IMR-90 (cell line): Measurements from ENCODE around the gene NEUROG3. TPM values are rescaled to one million over a fixed set of nuclear protein-coding genes. Genes with fewer than 3 reads are reported as not detected.

Experiments
- ATAC-seq: fragments of 200-7000 bp; cut with Tn5 transposase; 2 replicates; pipeline ENCODE4 v1.9.1; 2020; ENCODE audit warnings: low read depth, mild to moderate bottlenecking, moderate library complexity
- BruUV-seq: library from RNA; stranded (reverse); fragments of 400-500 nt; replicated peaks from 2 replicates; lab custom pipeline; 2021; lab: Mats Ljungman, UMichigan
- CTCF ChIA-PET: fragments of 300-600 bp; formaldehyde crosslinking; extraction: SDS; loops from one replicate; lab custom pipeline; 2021; ENCODE audit warnings: antibody characterized with exemption; lab: Yijun Ruan, JAX
- POLR2A ChIA-PET: fragments of 300-600 bp; sonication (Branson Sonifier 250); formaldehyde crosslinking; loops from one replicate; lab custom pipeline; 2022; ENCODE audit warnings: antibody characterized with exemption; ENCODE audit not compliant: unreplicated experiment; lab: Charles Lee
- DNase-seq: peaks from one replicate; pipeline ENCODE4 v3.0.0; 2013
- H2AFZ ChIP-seq: replicated peaks from 2 replicates; pipeline ENCODE3; 2013; ENCODE audit warnings: low read length, mild to moderate bottlenecking; ENCODE audit not compliant: poor library complexity
- H2AK5ac ChIP-seq: 2 replicates; pipeline ENCODE4 v1.6.1; 2013; ENCODE audit warnings: low read depth, low read length, inconsistent platforms
- H2AK9ac ChIP-seq: replicated peaks from 2 replicates; pipeline ENCODE3; 2013; ENCODE audit warnings: mild to moderate bottlenecking, low read depth, low read length, moderate library complexity; ENCODE audit not compliant: poor library complexity
- H2BK120ac ChIP-seq: 2 replicates; pipeline ENCODE4 v1.6.1; 2013; ENCODE audit warnings: low read depth, low read length, inconsistent platforms
- H2BK15ac ChIP-seq: 3 replicates; pipeline ENCODE4 v1.6.1; 2013; ENCODE audit warnings: low read depth, low read length, inconsistent platforms
- H2BK20ac ChIP-seq: 2 replicates; pipeline ENCODE4 v1.6.1; 2013; ENCODE audit warnings: low read depth, mild to moderate bottlenecking, inconsistent platforms, low read length, moderate library complexity
- H2BK5ac ChIP-seq: 2 replicates; pipeline ENCODE4 v1.6.1; 2013; ENCODE audit warnings: mild to moderate bottlenecking, low read depth, low read length, inconsistent platforms; ENCODE audit not compliant: poor library complexity, severe bottlenecking
- H3K14ac ChIP-seq: replicated peaks from 2 replicates; pipeline ENCODE4 v1.6.1; 2013; ENCODE audit warnings: low read depth, low read length, inconsistent platforms
- H3K18ac ChIP-seq: 2 replicates; pipeline ENCODE4 v1.6.1; 2013; ENCODE audit warnings: low read depth, low read length, control low read depth
- H3K23ac ChIP-seq: 2 replicates; pipeline ENCODE4 v1.6.1; 2013; ENCODE audit warnings: low read depth, low read length, inconsistent platforms
- H3K27ac ChIP-seq: 2 replicates; pipeline ENCODE4 v1.5.1; 2013; ENCODE audit warnings: mild to moderate bottlenecking, control low read depth, low read length; ENCODE audit not compliant: insufficient read depth
- H3K27me3 ChIP-seq: 2 replicates; pipeline ENCODE4 v1.6.1; 2013; ENCODE audit warnings: low read length; ENCODE audit not compliant: control insufficient read depth, insufficient read depth
- H3K36me3 ChIP-seq: 2 replicates; pipeline ENCODE4 v1.6.1; 2013; ENCODE audit warnings: low read length, mixed read lengths; ENCODE audit not compliant: control insufficient read depth, insufficient read depth
- H3K4ac ChIP-seq: 2 replicates; pipeline ENCODE4 v1.6.1; 2013; ENCODE audit warnings: low read depth, low read length, inconsistent platforms
- H3K4me1 ChIP-seq: 2 replicates; pipeline ENCODE4 v1.6.1; 2013; ENCODE audit warnings: low read length, mixed read lengths; ENCODE audit not compliant: control insufficient read depth, insufficient read depth
- H3K4me2 ChIP-seq: 2 replicates; pipeline ENCODE4 v1.6.1; 2013; ENCODE audit warnings: low read depth, mild to moderate bottlenecking, control low read depth, low read length, moderate library complexity
- H3K4me3 ChIP-seq: 2 replicates; pipeline ENCODE4 v1.5.1; 2013; ENCODE audit warnings: low read depth, mild to moderate bottlenecking, control low read depth, low read length, moderate library complexity; ENCODE audit not compliant: insufficient read depth
- H3K56ac ChIP-seq: 2 replicates; pipeline ENCODE4 v1.6.1; 2013; ENCODE audit warnings: low read length, inconsistent platforms; ENCODE audit not compliant: insufficient read depth; ENCODE audit errors: extremely low read depth
- H3K79me1 ChIP-seq, 2 experiments: 2 replicates each; pipeline ENCODE4 v1.6.1; 2013; ENCODE audit warnings: low read length in 2 of 2, inconsistent platforms in 1 of 2, low read depth in 1 of 2
- H3K9ac ChIP-seq: 2 replicates; pipeline ENCODE4 v1.6.1; 2013; ENCODE audit warnings: low read depth, low read length, control low read depth
- H3K9me1 ChIP-seq: 2 replicates; pipeline ENCODE4 v1.6.1; 2013; ENCODE audit warnings: low read length, inconsistent platforms; ENCODE audit not compliant: insufficient read depth
- H3K9me3 ChIP-seq: 2 replicates; pipeline ENCODE4 v1.6.1; 2013; ENCODE audit warnings: low read length; ENCODE audit not compliant: control insufficient read depth, insufficient read depth
- H4K20me1 ChIP-seq: 2 replicates; pipeline ENCODE4 v1.6.1; 2013; ENCODE audit warnings: low read length, inconsistent platforms; ENCODE audit not compliant: insufficient read depth
- H4K5ac ChIP-seq: 2 replicates; pipeline ENCODE4 v1.6.1; 2013; ENCODE audit warnings: mild to moderate bottlenecking, low read depth, low read length, control low read depth
- H4K8ac ChIP-seq, 2 experiments: 2 replicates each; pipeline ENCODE4 v1.6.1; 2013; ENCODE audit warnings: low read depth in 2 of 2, low read length in 2 of 2, control low read depth in 1 of 2, inconsistent platforms in 1 of 2
- H4K91ac ChIP-seq: 2 replicates; pipeline ENCODE4 v1.6.1; 2013; ENCODE audit warnings: low read depth, low read length, inconsistent platforms; ENCODE audit not compliant: insufficient read depth
- MXI1 ChIP-seq: IDR thresholded peaks from 2 replicates; pipeline ENCODE4 v1.6.1; 2012; ENCODE audit warnings: low read depth, mild to moderate bottlenecking, low read length, moderate library complexity, borderline replicate concordance
- WGBS, 2 experiments: methylation state at CpG; one replicate each; pipeline versions ENCODE4 v1.1.5 to v1.1.7; 2013; ENCODE audit warnings: missing lambda C conversion rate in 2 of 2; ENCODE audit not compliant: insufficient read length in 1 of 2; ENCODE audit errors: extremely low coverage in 2 of 2; 5-methylcytosine and 5-hydroxymethylcytosine counted together
- dilution Hi-C: fragments of 300-500 bp; cut with HindIII; formaldehyde crosslinking; loops from one replicate; pipeline ENCODE4 v1.14.3; 2018; ENCODE audit warnings: low sequenced_read_pairs; ENCODE audit not compliant: unreplicated experiment
- in situ Hi-C: fragments of 300-500 bp; cut with MboI; formaldehyde crosslinking; loops from 3 replicates; pipeline ENCODE4 v1.14.3; 2019; ENCODE audit warnings: low sequenced_read_pairs, inconsistent platforms, mixed read lengths
- intact Hi-C: fragments of 100-400 bp; cut with micrococcal nuclease; formaldehyde crosslinking; loops from 2 replicates; pipeline ENCODE4 v1.10.0; 2022
- polyA plus RNA-seq, 3 experiments: library from polyadenylated mRNA; depleted of rRNA; stranded (reverse); fragments of >200 nt; gene quantifications; 2 replicates each; pipeline ENCODE4 v1.2.3, GENCODE V29; 2012; ENCODE audit warnings: low replicate concordance in 1 of 3
- total RNA-seq: library from RNA; depleted of rRNA; stranded (reverse); fragments of >200 nt; gene quantifications from 2 replicates; pipeline ENCODE4 v1.2.3, GENCODE V29; 2012

The NEUROG3 gene
- total and polyA plus RNA-seq, 2 of the 4 experiments (the other 2 are of a cell fraction): not detected

DNA sequence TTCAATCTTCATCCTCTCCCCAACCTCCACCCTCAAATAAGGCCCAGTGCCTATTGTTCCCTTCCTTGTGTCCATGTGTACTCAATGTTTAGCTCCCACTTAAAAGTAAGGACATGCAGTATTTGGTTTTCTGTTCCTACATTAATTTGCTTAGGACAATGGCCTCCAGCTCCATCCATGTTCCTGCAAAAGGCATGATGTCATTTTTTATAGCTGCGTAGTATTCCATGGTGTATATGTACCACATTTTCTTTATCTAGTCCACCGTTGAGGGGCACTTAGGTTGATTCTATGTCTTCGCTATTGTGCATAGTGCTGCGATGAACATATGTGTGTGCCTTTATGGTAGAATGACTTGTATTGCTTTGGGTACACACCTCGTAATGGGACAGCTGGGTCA is 7.2 kb upstream of the NEUROG3 start:
- POLR2A ChIA-PET: no interaction called here
- DNase-seq (no peak), ATAC-seq (no peak)
- Histone ChIP-seq H2AK9ac (no peak overlapping the region), H3K79me1 (no peaks in the 10 kb centered on the region), H2AFZ (no peak overlapping the region), H4K5ac (no peak overlapping the region), H3K9me1 (no peaks in the 10 kb centered on the region), H3K14ac (no peak overlapping the region), H3K9ac (no peak overlapping the region), H2BK15ac (no peak overlapping the region), H2BK120ac (no peak overlapping the region), H3K27me3 (peaks cover 51% of the 10 kb centered on the region), H2BK20ac (no peak overlapping the region), H3K27ac (no peak overlapping the region), H3K18ac (no peak overlapping the region), H4K91ac (no peak overlapping the region), H4K8ac (no peak overlapping the region), H2BK5ac (no peak overlapping the region), H3K56ac (no peak overlapping the region), H3K9me3 (no peaks in the 10 kb centered on the region), H3K4me2 (no peak overlapping the region), H3K4me3 (no peak overlapping the region), H3K23ac (no peak overlapping the region), H2AK5ac (no peak overlapping the region), H3K36me3 (no peaks in the 10 kb centered on the region), H3K4me1 (no peaks in the 10 kb centered on the region), H4K20me1 (no peaks in the 10 kb centered on the region), H3K4ac (no peak overlapping the region)
- BruUV-seq: no TSS peak
- TF ChIP-seq MXI1: no peak
- 17% methylated on average over 1 of the region's 5 CpGs; no CpG with 5 or more reads in 1 of the 2 experiments for WGBS, 2 experiments
- CTCF ChIA-PET: no interaction called here
- intact Hi-C loops (no loop called here), in situ Hi-C loops (no loop called here), dilution Hi-C loops (no loop called here)
